C4-2B (cell line): ENCODE data around the gene SELPLG.

Experiments used
- ZFX ChIP-seq: fragments of 450-650 bp; IDR thresholded peaks from 2 replicates; pipeline ENCODE4 v1.6.1; 2017
- TF ChIP-seq, protein P1 (sequence below): fragments of 450-650 bp; conservative IDR thresholded peaks from 2 replicates; pipeline ENCODE4 v1.5.1; 2017; ENCODE audit warnings: mild to moderate bottlenecking

DNA sequence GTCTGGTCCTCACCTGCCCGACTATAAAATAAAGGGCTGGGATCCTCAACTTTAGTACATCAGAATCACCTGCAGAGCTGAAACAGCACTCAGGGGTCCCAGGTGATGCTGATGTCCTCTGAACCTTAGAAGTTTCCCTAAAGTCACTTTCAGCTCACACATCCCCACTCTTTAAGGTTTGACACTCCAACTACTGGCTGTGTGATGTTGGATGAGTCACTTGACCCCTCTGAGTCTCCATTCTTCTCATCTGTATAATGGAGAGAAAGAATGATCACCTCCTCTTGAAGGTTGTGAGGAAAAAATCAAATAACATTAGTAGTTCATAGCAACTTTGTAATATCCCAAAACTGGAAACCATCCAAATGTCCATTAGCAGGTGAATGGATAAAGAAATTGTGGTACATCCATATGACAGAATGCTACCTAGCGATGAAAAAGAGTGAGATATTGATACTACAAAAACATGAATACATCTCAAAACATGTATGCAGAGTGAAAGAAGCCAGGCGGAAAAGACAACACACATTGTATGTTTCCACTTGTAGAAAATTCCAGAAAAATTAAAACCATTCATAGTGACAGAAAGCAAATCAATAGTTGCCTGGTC lies 49.1 kb downstream of the SELPLG start:
- TF ChIP-seq, protein P1, sequence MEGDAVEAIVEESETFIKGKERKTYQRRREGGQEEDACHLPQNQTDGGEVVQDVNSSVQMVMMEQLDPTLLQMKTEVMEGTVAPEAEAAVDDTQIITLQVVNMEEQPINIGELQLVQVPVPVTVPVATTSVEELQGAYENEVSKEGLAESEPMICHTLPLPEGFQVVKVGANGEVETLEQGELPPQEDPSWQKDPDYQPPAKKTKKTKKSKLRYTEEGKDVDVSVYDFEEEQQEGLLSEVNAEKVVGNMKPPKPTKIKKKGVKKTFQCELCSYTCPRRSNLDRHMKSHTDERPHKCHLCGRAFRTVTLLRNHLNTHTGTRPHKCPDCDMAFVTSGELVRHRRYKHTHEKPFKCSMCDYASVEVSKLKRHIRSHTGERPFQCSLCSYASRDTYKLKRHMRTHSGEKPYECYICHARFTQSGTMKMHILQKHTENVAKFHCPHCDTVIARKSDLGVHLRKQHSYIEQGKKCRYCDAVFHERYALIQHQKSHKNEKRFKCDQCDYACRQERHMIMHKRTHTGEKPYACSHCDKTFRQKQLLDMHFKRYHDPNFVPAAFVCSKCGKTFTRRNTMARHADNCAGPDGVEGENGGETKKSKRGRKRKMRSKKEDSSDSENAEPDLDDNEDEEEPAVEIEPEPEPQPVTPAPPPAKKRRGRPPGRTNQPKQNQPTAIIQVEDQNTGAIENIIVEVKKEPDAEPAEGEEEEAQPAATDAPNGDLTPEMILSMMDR, result no peak
- no peak for TF ChIP-seq ZFX
